ENCODE data around the gene GPX4. TPM values are rescaled to one million over a fixed set of nuclear protein-coding genes. Genes with fewer than 3 reads are reported as not detected.

GPX4 gene
- total and polyA plus RNA-seq, 8 donors, result 90.0 to 710 (median 348) TPM

DNA sequence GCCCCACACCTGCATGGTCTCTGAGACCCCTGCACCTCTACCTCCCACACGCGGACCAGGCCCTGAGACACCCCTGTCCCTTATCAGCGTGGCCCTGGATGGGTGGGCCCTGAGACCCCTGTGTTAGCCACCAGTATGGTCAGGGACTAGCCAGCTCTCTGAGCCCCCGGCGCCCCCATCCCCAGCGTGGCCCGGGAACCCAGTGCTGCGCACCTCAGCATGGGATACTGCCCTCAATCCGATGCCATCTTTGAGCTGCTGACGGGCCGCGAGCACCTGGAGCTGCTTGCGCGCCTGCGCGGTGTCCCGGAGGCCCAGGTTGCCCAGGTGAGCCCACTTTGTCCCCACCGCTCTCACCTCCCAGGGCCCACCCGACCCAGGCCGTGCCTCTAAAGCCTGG, 41.8 kb upstream of the GPX4 start:
- Histone ChIP-seq H3K4me3 (no peak overlapping the region), H3K27ac (no peak overlapping the region), H3K36me3 (peaks cover 0 to 15% (median 5%) of the 10 kb centered on the region in 4 donors), H3K9me3 (peaks cover 4 to 24% (median 21%) of the 10 kb centered on the region in 4 donors), H3K27me3 (peaks cover 0 to 22% (median 13%) of the 10 kb centered on the region in 3 donors), H3K4me1 (peaks cover 26 to 33% (median 28%) of the 10 kb centered on the region in 4 donors)
- no peak for TF ChIP-seq CTCF (IDR thresholded peaks at IDR 0.05)
- 83 to 97% (median 90%) methylated on average over 16 to 20 of the region's 20 CpGs for WGBS, 5 donors
- intact Hi-C loops (cut with DNase I; ENCODE audit: low total_unique reads), result no loop called here
- DNase-seq, result no peak

- Histone ChIP-seq H3K27ac (no peak overlapping the region), H3K4me1 (peaks cover 31 to 38% (median 33%) of the 10 kb centered on the region in 4 donors), H3K27me3 (peaks cover 0 to 27% (median 18%) of the 10 kb centered on the region in 3 donors), H3K36me3 (peaks cover 0 to 12% (median 2%) of the 10 kb centered on the region in 4 donors), H3K9me3 (peaks cover 4 to 18% (median 15%) of the 10 kb centered on the region in 4 donors), H3K4me3 (no peak overlapping the region)
- intact Hi-C loops (cut with DNase I; ENCODE audit: low total_unique reads), result no loop called here
- no peak for TF ChIP-seq EP300 (IDR thresholded peaks at IDR 0.05)
- TF ChIP-seq POLR2AphosphoS5 (IDR thresholded peaks at IDR 0.05), result no peak
- TF ChIP-seq POLR2A (IDR thresholded peaks at IDR 0.05), result no peak
- no peak for TF ChIP-seq CTCF (IDR thresholded peaks at IDR 0.05)
- WGBS, 5 donors, result 72 to 92% (median 82%) methylated on average over 14 to 17 of the region's 17 CpGs
- no peak for DNase-seq
Measured at GRCh38 chr19:1062387-1063029, 41.3 kb upstream of the GPX4 start.

- H3K4me1 ChIP-seq, result peaks cover 35 to 45% (median 37%) of the 10 kb centered on the region in 4 donors
- H3K27me3 ChIP-seq, result peaks cover 0 to 34% (median 26%) of the 10 kb centered on the region in 3 donors
- TF ChIP-seq EP300 (IDR thresholded peaks at IDR 0.05) (no peak), CTCF (IDR thresholded peaks at IDR 0.05) (no peak), POLR2A (IDR thresholded peaks at IDR 0.05) (no peak), POLR2AphosphoS5 (IDR thresholded peaks at IDR 0.05) (no peak)
- H3K9me3 ChIP-seq, result peaks cover 4 to 11% (median 8%) of the 10 kb centered on the region in 4 donors
- no peak overlapping the region for H3K27ac ChIP-seq
- no peak overlapping the region for H3K4me3 ChIP-seq
- DNase-seq, result no peak
- H3K36me3 ChIP-seq, result peaks cover 0 to 6% (median 2%) of the 10 kb centered on the region in 4 donors
- 70 to 92% (median 75%) methylated on average over 29 to 37 of the region's 37 CpGs for WGBS, 5 donors
- intact Hi-C loops (cut with DNase I; ENCODE audit: low total_unique reads), result no loop called here
Measured at GRCh38 chr19:1063030-1063908, 40.5 kb upstream of the GPX4 start.

GRCh38 chr19:1063909-1064660, 39.7 kb upstream of the GPX4 start:
- 64 to 84% (median 69%) methylated on average over 29 to 37 of the region's 37 CpGs for WGBS, 5 donors
- DNase-seq, result no peak

More at GRCh38 chr19:1063909-1064660, 39.7 kb upstream of the GPX4 start:
- peaks cover 0 to 43% (median 29%) of the 10 kb centered on the region in 3 donors for H3K27me3 ChIP-seq
- peaks cover 0 to 3% (median under 1%) of the 10 kb centered on the region in 4 donors for H3K9me3 ChIP-seq
- H3K36me3 ChIP-seq, result no peaks in the 10 kb centered on the region
- H3K4me1 ChIP-seq, result peaks cover 37 to 53% (median 43%) of the 10 kb centered on the region in 4 donors
- TF ChIP-seq POLR2AphosphoS5 (IDR thresholded peaks at IDR 0.05) (no peak), POLR2A (IDR thresholded peaks at IDR 0.05) (no peak), EP300 (IDR thresholded peaks at IDR 0.05) (no peak), CTCF (IDR thresholded peaks at IDR 0.05) (no peak)
- no peak overlapping the region for H3K27ac ChIP-seq
- H3K4me3 ChIP-seq, result no peak overlapping the region
- intact Hi-C loops (cut with DNase I; ENCODE audit: low total_unique reads), result no loop called here

Data from stomach (tissue), 9 donors.